Mucosa of stomach (tissue), 1 donor: ENCODE results near the gene IL4I1.
"Not testable (repeated sequence)": the region's sequence is repeated elsewhere in the genome, so short reads cannot be mapped to it uniquely, and the experiment has no call there.

Source experiments
- H3K27me3 ChIP-seq: one replicate; pipeline ENCODE4 v1.7.0; 2013; ENCODE audit warnings: mild to moderate bottlenecking, low read length; ENCODE audit not compliant: control insufficient read depth, insufficient read depth
- H3K36me3 ChIP-seq: one replicate; pipeline ENCODE4 v1.7.0; 2013; ENCODE audit warnings: low read length; ENCODE audit not compliant: control insufficient read depth, insufficient read depth
- H3K4me1 ChIP-seq: one replicate; pipeline ENCODE4 v1.7.0; 2013; ENCODE audit warnings: mild to moderate bottlenecking, low read length; ENCODE audit not compliant: control insufficient read depth, insufficient read depth
- H3K4me3 ChIP-seq: one replicate; pipeline ENCODE4 v1.7.0; 2013; ENCODE audit warnings: low read length
- H3K9ac ChIP-seq: one replicate; pipeline ENCODE4 v1.7.0; 2013; ENCODE audit warnings: mild to moderate bottlenecking, low read length, moderate library complexity
- H3K9me3 ChIP-seq: one replicate; pipeline ENCODE4 v1.7.0; 2013; ENCODE audit warnings: mild to moderate bottlenecking, low read length, moderate library complexity; ENCODE audit not compliant: control insufficient read depth
- donor health status: Pancreatic carcinoma.

IL4I1 gene, protein sequence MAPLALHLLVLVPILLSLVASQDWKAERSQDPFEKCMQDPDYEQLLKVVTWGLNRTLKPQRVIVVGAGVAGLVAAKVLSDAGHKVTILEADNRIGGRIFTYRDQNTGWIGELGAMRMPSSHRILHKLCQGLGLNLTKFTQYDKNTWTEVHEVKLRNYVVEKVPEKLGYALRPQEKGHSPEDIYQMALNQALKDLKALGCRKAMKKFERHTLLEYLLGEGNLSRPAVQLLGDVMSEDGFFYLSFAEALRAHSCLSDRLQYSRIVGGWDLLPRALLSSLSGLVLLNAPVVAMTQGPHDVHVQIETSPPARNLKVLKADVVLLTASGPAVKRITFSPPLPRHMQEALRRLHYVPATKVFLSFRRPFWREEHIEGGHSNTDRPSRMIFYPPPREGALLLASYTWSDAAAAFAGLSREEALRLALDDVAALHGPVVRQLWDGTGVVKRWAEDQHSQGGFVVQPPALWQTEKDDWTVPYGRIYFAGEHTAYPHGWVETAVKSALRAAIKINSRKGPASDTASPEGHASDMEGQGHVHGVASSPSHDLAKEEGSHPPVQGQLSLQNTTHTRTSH

DNA sequence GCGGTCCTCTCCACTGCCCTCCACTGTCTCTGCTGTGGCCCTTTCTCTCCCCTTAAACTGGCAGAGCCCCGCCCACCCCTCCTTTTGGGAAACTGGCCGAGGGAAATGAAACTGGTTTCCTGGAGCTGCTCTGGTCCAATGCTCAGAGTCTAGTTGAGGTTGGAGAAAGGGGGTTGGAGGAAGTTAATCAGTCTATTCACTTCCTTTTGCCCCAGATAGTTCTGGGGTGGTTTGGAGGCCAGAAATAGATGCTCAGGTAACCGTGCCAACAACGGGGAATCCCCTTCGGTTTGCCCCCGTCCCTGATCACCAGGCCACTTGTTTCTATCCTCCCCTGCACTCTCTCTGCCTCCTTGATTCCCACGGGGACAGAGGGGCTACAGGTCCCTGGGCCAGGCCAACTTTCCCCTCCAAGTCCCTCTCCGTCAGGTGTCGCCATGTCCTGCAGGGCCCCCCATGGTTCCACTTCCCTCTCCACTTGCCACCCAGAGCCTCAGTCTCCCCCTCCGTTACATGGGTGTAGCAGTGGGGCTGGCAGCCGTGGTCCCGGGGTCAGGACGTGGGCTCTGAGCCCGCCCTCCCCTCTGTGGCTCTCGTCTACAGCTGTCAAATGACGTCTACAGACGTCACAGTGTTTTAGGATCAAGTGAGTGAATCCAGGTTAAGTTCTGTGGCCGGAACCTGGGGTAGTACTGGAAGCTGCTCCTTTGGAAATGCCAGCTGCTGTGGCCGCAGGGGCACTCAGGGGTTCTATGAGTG lies at the start of gene IL4I1:
Gene IL4I1 (minus strand): TSS at position 25 of the 759 bp plus-strand sequence. CDS start 727 bp downstream, outside the sequence.
- Histone ChIP-seq H3K4me1 (peaks cover 6% of the 10 kb centered on the region), H3K9me3 (no peaks in the 10 kb centered on the region), H3K36me3 (no peaks in the 10 kb centered on the region), H3K9ac (no peak within 1 kb of the TSS), H3K27me3 (peaks cover 3% of the 10 kb centered on the region), H3K4me3 (no peak within 1 kb of the TSS)

DNA sequence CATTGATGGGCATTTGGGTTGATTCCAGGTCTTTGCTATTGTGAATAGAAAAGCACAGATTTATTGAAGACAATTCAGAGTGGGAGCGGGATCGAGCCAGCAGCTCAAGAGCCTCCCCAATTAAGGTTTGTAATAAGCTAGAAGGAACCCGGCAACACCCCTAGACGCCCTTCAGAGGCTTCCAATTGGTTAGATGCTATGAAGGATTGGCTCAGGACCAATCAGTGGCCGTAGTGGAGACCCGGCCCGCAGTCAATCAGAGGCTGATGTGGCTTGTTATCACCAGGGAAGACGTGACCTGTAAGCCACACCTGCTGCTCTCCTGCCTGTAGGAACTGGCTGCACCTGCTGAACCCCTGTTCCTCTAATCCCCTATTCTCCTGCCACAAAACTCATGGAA lies 49.7 kb upstream of the IL4I1 start:
- H3K4me3 ChIP-seq, result no peak overlapping the region
- H3K4me1 ChIP-seq, result no peaks in the 10 kb centered on the region
- no peak overlapping the region for H3K9ac ChIP-seq
- no peaks in the 10 kb centered on the region for H3K9me3 ChIP-seq
- H3K36me3 ChIP-seq, result no peaks in the 10 kb centered on the region
- no peaks in the 10 kb centered on the region for H3K27me3 ChIP-seq

- not testable (repeated sequence) for H3K9ac ChIP-seq, H3K4me1 ChIP-seq, H3K4me3 ChIP-seq, H3K36me3 ChIP-seq, H3K27me3 ChIP-seq, H3K9me3 ChIP-seq
These were observed 47.9 kb upstream of the IL4I1 start for GRCh38 chr19:49944567-49944966.

- Histone ChIP-seq H3K9me3 (no peaks in the 10 kb centered on the region), H3K4me1 (peaks cover 7% of the 10 kb centered on the region), H3K9ac (no peak overlapping the region), H3K4me3 (no peak overlapping the region), H3K36me3 (no peaks in the 10 kb centered on the region), H3K27me3 (no peaks in the 10 kb centered on the region)
These were observed 43.8 kb upstream of the IL4I1 start for GRCh38 chr19:49940482-49940791.

DNA sequence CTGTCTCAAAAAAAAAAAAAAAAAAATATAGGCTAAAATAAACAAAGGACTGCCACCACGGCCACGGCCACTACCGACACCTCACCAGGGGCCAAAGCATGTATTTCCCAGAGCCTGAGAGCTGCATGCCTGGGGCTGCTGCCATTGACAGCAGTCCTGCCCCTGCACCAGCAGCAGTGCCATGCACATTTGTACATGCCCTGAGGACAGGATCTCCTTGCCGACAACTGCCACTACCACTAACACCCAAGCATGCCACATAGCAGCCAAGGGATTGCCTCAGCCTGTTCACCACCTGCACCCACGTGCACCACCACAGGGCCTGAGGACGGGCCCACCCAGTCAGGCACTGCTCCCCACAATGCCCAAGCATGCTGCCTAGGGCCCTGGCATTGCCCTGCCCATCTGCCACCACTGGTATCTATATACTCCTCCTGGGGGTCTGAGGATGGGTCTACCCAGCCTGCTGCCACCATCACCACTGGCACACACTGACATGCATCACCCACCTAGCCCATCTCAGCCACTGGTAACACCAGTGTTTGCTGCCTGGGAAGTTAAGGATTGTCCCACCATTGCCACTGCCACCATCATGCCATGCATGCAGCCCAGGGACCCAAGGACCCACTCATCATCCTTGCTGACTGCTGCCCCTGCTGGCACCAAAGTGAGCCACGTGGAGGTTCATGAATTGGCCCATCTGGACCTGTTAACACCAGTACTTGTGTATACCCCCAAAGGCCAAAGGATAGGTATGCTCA lies 43.2 kb upstream of the IL4I1 start:
- Histone ChIP-seq H3K4me1 (peaks cover 7% of the 10 kb centered on the region), H3K36me3 (no peaks in the 10 kb centered on the region), H3K4me3 (no peak overlapping the region)

GRCh38 chr19:49938662-49939061 lies 42.0 kb upstream of the IL4I1 start:
- Histone ChIP-seq H3K36me3 (no peaks in the 10 kb centered on the region), H3K4me3 (no peak overlapping the region), H3K4me1 (peaks cover 7% of the 10 kb centered on the region), H3K9me3 (no peaks in the 10 kb centered on the region), H3K27me3 (no peaks in the 10 kb centered on the region), H3K9ac (no peak overlapping the region)

More for the DNA sequence above, 43.2 kb upstream of the IL4I1 start:
- Histone ChIP-seq H3K9ac (no peak overlapping the region), H3K27me3 (no peaks in the 10 kb centered on the region), H3K9me3 (no peaks in the 10 kb centered on the region)

GRCh38 chr19:49937750-49938381 lies 41.2 kb upstream of the IL4I1 start:
- peaks cover 7% of the 10 kb centered on the region for H3K4me1 ChIP-seq
- H3K4me3 ChIP-seq, result no peak overlapping the region
- no peak overlapping the region for H3K9ac ChIP-seq
- H3K27me3 ChIP-seq, result no peaks in the 10 kb centered on the region
- H3K36me3 ChIP-seq, result no peaks in the 10 kb centered on the region
- H3K9me3 ChIP-seq, result no peaks in the 10 kb centered on the region

DNA sequence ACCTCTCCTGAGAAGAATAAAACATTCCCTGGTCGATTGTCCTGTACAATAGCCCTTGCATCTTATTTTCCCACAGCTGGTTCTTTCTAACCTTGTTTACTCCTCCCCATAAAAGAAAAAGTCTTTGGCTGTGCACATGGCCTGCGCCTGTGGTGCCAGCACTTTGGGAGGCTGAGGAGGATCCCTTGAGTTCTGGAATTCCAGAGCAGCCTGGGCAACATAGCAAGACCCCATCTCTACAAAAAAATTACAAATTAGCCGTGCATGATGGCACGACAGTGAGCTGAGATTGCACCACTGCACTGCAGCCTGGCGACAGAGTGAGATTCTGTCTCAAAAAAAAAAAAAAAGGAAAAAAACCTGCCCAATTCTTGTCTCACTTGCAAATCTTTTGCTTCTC lies 39.9 kb upstream of the IL4I1 start:
- Histone ChIP-seq H3K36me3 (no peaks in the 10 kb centered on the region), H3K9me3 (no peaks in the 10 kb centered on the region), H3K4me1 (peaks cover 7% of the 10 kb centered on the region), H3K27me3 (no peaks in the 10 kb centered on the region), H3K4me3 (no peak overlapping the region), H3K9ac (no peak overlapping the region)

DNA sequence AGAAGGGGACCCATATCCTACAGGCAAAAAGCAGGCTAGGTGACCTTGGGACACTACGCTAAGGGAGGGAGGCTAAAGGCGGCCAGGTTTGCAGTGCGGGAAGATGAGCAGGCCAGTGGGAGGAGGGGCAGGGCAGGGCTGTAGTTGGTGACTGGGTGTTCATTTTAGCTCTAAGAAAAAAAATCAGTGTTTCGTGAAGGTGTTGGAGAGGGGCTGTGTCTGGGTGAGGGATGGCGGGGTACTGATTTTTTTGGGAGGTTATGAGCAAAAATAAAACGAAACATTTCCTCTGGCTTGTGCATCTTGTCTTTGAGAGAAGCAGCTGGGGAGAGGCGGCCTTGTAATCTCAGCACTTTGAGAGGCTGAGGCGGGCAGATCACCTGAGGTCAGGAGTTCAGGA lies 37.0 kb upstream of the IL4I1 start:
- H3K9me3 ChIP-seq, result no peaks in the 10 kb centered on the region
- H3K4me1 ChIP-seq, result peaks cover 12% of the 10 kb centered on the region
- no peak overlapping the region for H3K4me3 ChIP-seq
- no peaks in the 10 kb centered on the region for H3K36me3 ChIP-seq
- no peak overlapping the region for H3K9ac ChIP-seq
- no peaks in the 10 kb centered on the region for H3K27me3 ChIP-seq

DNA sequence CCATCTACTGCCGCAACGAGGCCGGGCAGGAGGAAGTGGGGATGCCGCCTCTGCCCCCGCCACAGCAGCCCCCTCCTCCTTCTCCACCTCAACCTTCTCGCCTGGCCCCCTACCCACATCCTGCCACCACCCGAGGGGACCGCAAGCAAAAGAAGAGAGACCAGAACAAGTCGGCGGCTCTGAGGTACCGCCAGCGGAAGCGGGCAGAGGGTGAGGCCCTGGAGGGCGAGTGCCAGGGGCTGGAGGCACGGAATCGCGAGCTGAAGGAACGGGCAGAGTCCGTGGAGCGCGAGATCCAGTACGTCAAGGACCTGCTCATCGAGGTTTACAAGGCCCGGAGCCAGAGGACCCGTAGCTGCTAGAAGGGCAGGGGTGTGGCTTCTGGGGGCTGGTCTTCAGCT lies 36.0 kb upstream of the IL4I1 start:
- Histone ChIP-seq H3K9me3 (no peaks in the 10 kb centered on the region), H3K27me3 (no peaks in the 10 kb centered on the region), H3K4me3 (no peak overlapping the region), H3K4me1 (peaks cover 13% of the 10 kb centered on the region), H3K9ac (no peak overlapping the region), H3K36me3 (no peaks in the 10 kb centered on the region)

DNA sequence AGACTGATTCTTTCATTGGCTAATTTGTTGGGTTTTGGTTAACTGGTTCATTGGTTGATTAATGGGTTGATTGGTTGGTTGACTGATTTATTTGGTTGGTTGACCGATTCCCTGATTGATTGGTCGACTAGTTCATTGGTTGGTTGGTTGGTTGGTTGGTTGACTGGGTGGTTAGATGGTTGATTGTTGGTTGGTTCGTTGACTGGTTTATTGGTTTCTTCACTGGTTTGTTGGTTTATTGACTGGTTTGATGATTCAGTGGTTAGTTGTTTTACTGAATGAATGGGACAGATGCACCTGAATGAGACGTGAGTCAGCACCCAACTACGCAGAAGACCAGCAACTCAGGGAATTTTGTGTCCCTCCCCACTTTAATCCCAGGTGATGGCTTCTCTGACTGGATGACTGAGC lies 35.4 kb upstream of the IL4I1 start:
- Histone ChIP-seq H3K9ac (no peak overlapping the region), H3K27me3 (no peaks in the 10 kb centered on the region), H3K9me3 (no peaks in the 10 kb centered on the region), H3K36me3 (no peaks in the 10 kb centered on the region), H3K4me3 (no peak overlapping the region), H3K4me1 (peaks cover 15% of the 10 kb centered on the region)
